ENCODE results near the gene ZNF133. TPM values are rescaled to one million over a fixed set of nuclear protein-coding genes. Genes with fewer than 3 reads are reported as not detected.
"Not testable (repeated sequence)": the region's sequence is repeated elsewhere in the genome, so short reads cannot be mapped to it uniquely, and the experiment has no call there.

Gene ZNF133
- polyA plus RNA-seq (ENCODE audit: insufficient read length in 12 of 12) = 10 to 100 TPM in 10 of 12 donors, 1 to 10 TPM in 1, not detected in 1; 5.4 to 21.6 (median 14.3) TPM
- long read RNA-seq, donor 1 = 0 reads
- long read RNA-seq, donor 2 = 0 reads
- long read RNA-seq, donor 3, partial matches to known transcripts = 0 of 1 reads
- long read RNA-seq, donor 3, other reads (novel, unspliced or antisense) = 0 of 1 reads
- long read RNA-seq, donor 4 = 0 reads
- long read RNA-seq, donor 5 = 0 reads
- long read RNA-seq, donor 6 = 0 reads
- long read RNA-seq, donor 7, partial matches to known transcripts = 0 of 2 reads
- long read RNA-seq, donor 7, other reads (novel, unspliced or antisense) = 0 of 2 reads
- long read RNA-seq, donor 8 = 0 reads
- long read RNA-seq, donor 9, partial matches to known transcripts = 0 of 1 reads
- long read RNA-seq, donor 9, other reads (novel, unspliced or antisense) = 0 of 1 reads
- long read RNA-seq, donor 10, partial matches to known transcripts = 0 of 1 reads
- long read RNA-seq, donor 10, other reads (novel, unspliced or antisense) = 0 of 1 reads
- long read RNA-seq, donor 11 = 0 reads

DNA sequence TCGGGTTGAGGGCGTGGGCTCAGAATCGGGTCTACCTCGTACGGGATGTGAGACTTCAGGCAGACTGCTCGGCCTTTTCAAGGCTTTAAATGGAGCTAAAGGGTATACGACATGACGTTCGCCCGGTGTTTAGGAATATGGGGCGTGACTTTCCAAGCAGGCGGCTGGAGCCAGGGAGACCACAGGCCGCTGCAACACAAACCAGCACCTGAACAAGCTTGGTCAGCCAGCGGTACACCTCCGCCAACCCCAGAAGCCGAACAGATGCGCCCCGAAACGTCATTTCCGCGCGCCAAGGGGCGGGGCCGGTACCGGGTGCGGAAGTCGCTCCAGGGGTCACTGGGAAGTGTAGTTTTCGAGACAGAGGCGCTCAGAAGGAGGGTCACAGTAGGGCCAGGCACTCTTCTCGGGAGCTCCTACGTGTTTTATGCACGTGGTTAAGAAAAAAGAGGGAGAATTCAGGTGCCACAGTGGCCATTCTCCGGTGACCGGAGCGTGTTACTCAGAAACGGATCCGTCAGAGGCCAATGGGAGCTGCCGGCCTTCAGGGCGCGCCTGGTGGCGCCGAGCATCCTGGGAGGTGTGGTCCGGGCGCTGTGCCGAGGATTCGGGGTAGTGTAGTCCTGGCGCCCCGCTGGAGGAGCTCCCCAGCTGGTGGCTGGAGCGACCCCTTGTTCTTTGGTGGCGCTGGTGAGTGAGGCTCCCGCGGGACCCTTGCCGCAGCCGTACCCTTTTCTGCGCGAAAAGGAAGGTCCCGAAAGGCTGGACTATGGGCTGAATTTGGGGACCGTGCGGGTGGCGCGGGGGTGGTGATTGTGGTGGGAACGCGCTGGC lies at the start of gene ZNF133:
Gene ZNF133 (plus strand): TSS at position 613 of the 834 bp plus-strand sequence. CDS start 17,160 bp downstream, outside the sequence.
- peak; percentile 98 for DNase-seq

- DNase-seq = no peak
These were observed 47.3 kb upstream of the ZNF133 start for GRCh38 chr20:18240997-18241396.

DNA sequence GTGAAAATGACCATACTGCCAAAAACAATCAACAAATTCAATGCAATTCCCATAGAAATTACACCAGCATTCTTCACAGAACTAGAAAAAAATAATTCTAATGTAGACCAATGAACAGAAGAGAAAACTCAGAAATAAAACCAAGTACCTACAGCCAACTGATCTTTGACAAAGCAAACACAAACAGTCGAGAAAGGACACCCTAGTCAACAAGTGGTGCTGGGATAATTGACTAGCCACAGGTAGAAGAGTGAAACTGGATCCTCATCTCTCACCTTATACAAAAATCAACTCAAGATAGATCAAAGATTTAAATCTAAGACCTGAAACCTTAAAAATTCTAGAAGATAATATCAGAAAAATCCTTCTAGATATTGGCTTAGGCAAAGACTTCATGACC lies 44.5 kb upstream of the ZNF133 start:
- no peak for DNase-seq

DNA sequence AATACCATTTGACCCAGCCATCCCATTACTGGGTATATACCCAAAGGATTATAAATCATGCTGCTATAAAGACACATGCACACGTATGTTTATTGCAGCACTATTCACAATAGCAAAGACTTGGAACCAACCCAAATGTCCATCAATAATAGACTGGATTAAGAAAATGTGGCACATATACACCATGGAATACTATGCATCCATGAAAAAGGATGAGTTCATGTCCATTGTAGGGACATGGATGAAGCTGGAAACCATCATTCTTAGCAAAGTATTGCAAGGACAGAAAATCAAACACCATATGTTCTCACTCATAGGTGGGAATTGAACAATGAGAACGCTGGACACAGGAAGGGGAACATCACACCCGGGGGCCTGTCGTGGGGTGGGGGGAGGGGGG lies 39.8 kb upstream of the ZNF133 start:
- not testable (repeated sequence) for DNase-seq

- DNase-seq = no peak
These were observed 38.1 kb upstream of the ZNF133 start for GRCh38 chr20:18250217-18250616.

GRCh38 chr20:18252597-18253451 lies 35.5 kb upstream of the ZNF133 start:
- DNase-seq = no peak

DNA sequence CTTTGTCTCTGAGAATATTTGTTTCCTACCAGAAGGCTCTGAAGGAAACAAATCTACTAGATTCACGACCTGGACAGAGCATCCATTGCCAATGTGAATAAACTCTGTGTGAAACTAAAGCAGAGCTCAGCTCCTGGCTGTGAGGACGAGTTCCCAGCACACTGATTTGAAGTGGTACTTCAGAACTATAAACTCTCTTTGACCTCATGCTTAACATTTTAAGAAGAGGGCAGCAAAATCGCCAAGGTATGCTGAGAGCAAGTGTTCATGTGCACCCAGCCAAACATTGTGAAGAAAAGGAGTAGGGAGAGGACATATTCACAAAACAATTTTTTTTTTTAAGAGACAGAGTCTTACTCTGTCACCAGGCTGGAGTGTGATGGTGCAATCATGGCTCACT lies 33.7 kb upstream of the ZNF133 start:
- no peak for DNase-seq

- DNase-seq = no peak
These were observed 32.8 kb upstream of the ZNF133 start for GRCh38 chr20:18255526-18255925.

GRCh38 chr20:18256440-18257090 lies 31.8 kb upstream of the ZNF133 start:
- DNase-seq = no peak

- no peak for DNase-seq
These were observed 30.0 kb upstream of the ZNF133 start for GRCh38 chr20:18258126-18258860.

DNA sequence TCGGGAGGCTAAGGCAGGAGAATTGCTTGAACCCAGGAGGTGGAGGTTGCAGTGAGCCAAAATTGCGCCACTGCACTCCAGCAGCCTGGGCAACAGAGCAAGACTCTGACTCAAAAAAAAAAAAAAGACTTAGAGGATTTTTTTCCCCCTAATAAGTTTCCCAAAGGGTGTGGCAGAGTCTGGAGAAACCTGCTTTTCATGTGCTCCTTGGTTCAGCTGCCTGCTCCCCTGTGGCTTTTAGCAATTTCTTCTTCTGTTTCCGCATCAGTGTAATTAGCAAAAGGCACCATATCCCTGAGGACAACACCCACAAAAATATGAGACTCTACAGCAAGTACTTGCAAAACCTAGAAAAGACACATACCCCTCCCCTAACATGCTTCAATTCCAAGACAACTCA lies 28.6 kb upstream of the ZNF133 start:
- DNase-seq = no peak

DNA sequence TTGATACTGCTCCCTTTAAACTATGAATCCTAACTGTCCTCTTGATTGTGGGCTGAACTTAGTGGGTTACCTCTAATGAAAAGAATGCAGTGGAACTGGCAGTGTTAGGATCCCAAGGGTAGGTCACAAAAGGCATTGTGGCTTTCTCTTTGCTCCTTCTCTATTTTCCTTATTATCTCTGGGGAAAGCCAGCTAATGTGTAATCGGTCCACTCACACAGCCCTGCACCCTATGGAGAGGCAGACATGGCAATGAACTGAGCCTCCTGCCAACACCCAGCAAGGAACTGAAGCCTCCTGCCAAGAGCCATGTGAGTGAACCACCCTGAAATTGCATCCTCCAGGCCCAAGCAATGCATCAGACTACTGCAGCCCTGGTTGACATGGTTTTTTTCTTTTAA lies 24.6 kb upstream of the ZNF133 start:
- DNase-seq = no peak

GRCh38 chr20:18265441-18265840 lies 22.9 kb upstream of the ZNF133 start:
- DNase-seq = no peak

- DNase-seq = no peak
These were observed 22.0 kb upstream of the ZNF133 start for GRCh38 chr20:18266282-18266681.

- DNase-seq = no peak
These were observed 20.5 kb upstream of the ZNF133 start for GRCh38 chr20:18267815-18268214.

DNA sequence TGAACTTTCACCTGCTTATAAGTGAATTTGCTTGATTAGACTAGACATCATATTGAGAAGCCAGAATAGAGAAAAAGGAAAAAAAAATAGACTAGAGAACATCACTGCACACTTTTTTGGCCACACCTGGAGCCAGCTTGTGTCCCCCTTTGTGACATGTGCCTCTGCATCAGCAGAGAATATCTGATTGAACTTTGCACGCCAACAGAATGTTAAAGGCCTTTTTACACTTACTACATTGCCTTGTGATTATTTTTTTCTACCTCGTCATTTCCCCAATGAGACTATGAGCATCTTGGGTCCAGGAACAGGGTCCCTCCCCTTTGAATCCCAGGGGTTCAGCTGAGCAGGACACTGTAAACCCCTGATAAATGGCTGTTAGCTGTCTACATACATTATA lies 17.2 kb upstream of the ZNF133 start:
- no peak for DNase-seq

DNA sequence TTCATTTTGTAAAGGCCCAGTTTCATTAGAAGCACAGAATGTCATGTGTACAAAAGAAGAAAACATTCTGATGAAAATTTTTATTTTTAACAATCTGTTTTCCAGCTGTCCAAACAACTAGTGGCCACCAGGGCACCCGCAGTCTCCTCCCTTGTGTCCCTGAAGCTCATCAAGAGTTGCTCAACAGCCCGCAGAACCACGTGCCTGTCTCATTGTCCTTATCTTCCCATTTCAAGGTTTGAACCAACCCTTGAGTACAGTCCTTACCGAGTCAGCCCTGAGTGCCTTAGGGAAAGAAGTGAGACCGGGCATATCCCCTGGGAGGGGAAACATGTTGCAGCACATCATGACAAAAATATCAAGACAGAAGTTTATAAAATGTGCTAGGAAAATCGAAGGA lies 15.9 kb upstream of the ZNF133 start:
- no peak for DNase-seq

DNA sequence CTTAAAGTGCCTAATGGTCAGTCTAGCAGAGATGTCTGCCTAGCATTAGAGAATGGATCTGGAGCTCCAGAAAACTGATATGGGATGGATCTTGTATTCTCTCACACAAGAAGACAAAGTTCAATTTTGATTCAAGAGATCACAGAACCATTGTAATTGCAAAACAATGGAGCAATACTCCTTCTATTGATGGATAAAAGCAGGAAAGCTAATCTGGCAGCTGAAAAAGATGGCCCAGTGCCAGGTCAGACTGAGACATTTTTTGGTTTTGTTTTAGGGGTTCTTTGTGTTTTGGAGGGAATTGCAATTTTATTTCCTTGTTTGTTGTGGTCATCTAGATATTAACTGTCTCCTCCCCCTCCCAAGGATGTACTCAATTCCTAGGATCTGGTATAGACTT lies 14.6 kb upstream of the ZNF133 start:
- DNase-seq = no peak

DNA sequence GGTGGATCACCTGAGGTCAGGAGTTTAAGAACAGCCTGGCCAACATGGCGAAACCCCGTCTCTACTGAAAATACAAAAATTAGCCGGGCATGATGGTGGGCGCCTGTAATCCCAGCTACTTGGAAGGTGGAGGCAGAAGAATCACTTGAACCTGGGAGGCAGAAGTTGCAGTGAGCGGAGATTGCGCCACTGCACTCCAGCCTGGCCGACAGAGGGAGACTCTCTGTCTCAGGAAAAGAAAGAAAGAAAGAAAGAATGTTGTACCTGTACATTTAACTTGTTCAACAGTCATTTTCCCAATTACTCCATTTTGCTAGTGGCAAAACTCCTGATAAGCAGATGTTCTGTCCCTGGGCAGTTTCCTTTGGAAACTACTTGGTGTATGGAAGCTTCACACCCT lies 12.4 kb upstream of the ZNF133 start:
- DNase-seq = not testable (repeated sequence)

- peak; percentile 47 for DNase-seq
These were observed 11.5 kb upstream of the ZNF133 start for GRCh38 chr20:18276821-18277220.

Measured in muscle of arm (tissue), 14 donors.